H1 (cell line): Measurements from ENCODE around the gene CIAO3. TPM values are rescaled to one million over a fixed set of nuclear protein-coding genes. Genes with fewer than 3 reads are reported as not detected.

Experiments
- CTCF ChIA-PET: fragments of 300-600 bp; sonication (Branson Sonifier 250); formaldehyde crosslinking; loops from one replicate; lab custom pipeline; 2021; ENCODE audit not compliant: partially characterized antibody; lab: Charles Lee
- POLR2A ChIA-PET: fragments of 300-600 bp; sonication (Branson Sonifier 250); formaldehyde crosslinking; loops from one replicate; lab custom pipeline; 2021; ENCODE audit warnings: inconsistent platforms; ENCODE audit not compliant: partially characterized antibody; lab: Charles Lee
- DNase-seq, 2 experiments: peaks; one replicate each; pipeline versions ENCODE4 v3.0.0 to v3.0.0-alpha.2; 2010 to 2022; ENCODE audit warnings: low spot score in 2 of 2, low read depth in 1 of 2, mixed read lengths in 1 of 2
- FAIRE-seq: peaks from 2 replicates; lab custom pipeline; 2011; peaks lifted over from hg19 to GRCh38; lab: Jason Lieb, UNC
- H2AFZ ChIP-seq: 2 replicates; pipeline ENCODE4 v1.8.1; 2012; ENCODE audit warnings: low read length, inconsistent platforms
- H2AK5ac ChIP-seq: 2 replicates; pipeline ENCODE4 v1.6.1; 2013; ENCODE audit warnings: low read depth, low read length
- H2BK120ac ChIP-seq: replicated peaks from 2 replicates; pipeline ENCODE3; 2013; ENCODE audit warnings: low read depth, low read length, inconsistent platforms
- H2BK12ac ChIP-seq: 2 replicates; pipeline ENCODE4 v1.6.1; 2013; ENCODE audit warnings: low read depth, low read length
- H2BK15ac ChIP-seq: 2 replicates; pipeline ENCODE4 v1.6.1; 2013; ENCODE audit warnings: low read length
- H2BK20ac ChIP-seq: 2 replicates; pipeline ENCODE4 v1.6.1; 2013; ENCODE audit warnings: low read length
- H2BK5ac ChIP-seq: 2 replicates; pipeline ENCODE4 v1.6.1; 2013; ENCODE audit warnings: low read depth, low read length
- H3K14ac ChIP-seq: 2 replicates; pipeline ENCODE4 v1.6.1; 2013; ENCODE audit warnings: inconsistent platforms; ENCODE audit not compliant: insufficient read length
- H3K18ac ChIP-seq: 2 replicates; pipeline ENCODE4 v1.6.1; 2013; ENCODE audit warnings: low read length; ENCODE audit errors: extremely low read depth
- H3K23ac ChIP-seq: 2 replicates; pipeline ENCODE4 v1.6.1; 2013; ENCODE audit warnings: inconsistent platforms; ENCODE audit not compliant: insufficient read length
- H3K23me2 ChIP-seq: 2 replicates; pipeline ENCODE4 v1.6.1; 2013; ENCODE audit warnings: low read depth, low read length
- H3K27ac ChIP-seq: 2 replicates; pipeline ENCODE4 v1.6.1; 2011; ENCODE audit warnings: low read depth, low read length, inconsistent platforms
- H3K27me3 ChIP-seq, 4 experiments: replicated peaks in 1 of 4; 1 replicate in 1 of 4; 2 replicates in 3 of 4; pipeline versions ENCODE4 v1.6.1 to v1.8.1; 2011 to 2013; ENCODE audit warnings: low read length in 3 of 4, mild to moderate bottlenecking in 3 of 4, inconsistent platforms in 2 of 4, mixed read lengths in 2 of 4, moderate library complexity in 1 of 4; ENCODE audit not compliant: control insufficient read depth in 3 of 4, insufficient read depth in 3 of 4; ENCODE audit errors: extremely low read depth in 1 of 4
- H3K36me3 ChIP-seq, 4 experiments: 2 replicates each; pipeline versions ENCODE4 v1.6.1 to v1.8.1; 2011 to 2013; ENCODE audit warnings: mild to moderate bottlenecking in 4 of 4, low read length in 3 of 4, moderate library complexity in 2 of 4, control low read depth in 1 of 4, inconsistent platforms in 1 of 4; ENCODE audit not compliant: insufficient read depth in 4 of 4, control insufficient read depth in 2 of 4
- H3K4ac ChIP-seq: replicated peaks from 2 replicates; pipeline ENCODE3; 2013; ENCODE audit warnings: low read length, low read depth, mixed read lengths, inconsistent platforms; ENCODE audit not compliant: insufficient read length
- H3K4me1 ChIP-seq, 4 experiments: replicated peaks in 1 of 4; 1 replicate in 1 of 4; 2 replicates in 3 of 4; pipeline versions ENCODE4 v1.6.1 to v1.8.1; 2011 to 2013; ENCODE audit warnings: low read length in 3 of 4, inconsistent platforms in 2 of 4, mixed read lengths in 1 of 4; ENCODE audit not compliant: insufficient read depth in 4 of 4, control insufficient read depth in 3 of 4
- H3K4me2 ChIP-seq, 2 experiments: 2 replicates each; pipeline versions ENCODE4 v1.6.1 to v1.8.1; 2011 to 2013; ENCODE audit warnings: low read depth in 2 of 2, low read length in 2 of 2, control low read depth in 1 of 2, inconsistent platforms in 1 of 2, mild to moderate bottlenecking in 1 of 2; ENCODE audit not compliant: insufficient read depth in 1 of 2
- H3K4me3 ChIP-seq, 4 experiments: fragments of 200-600, 300-600 bp in 1 of 4; sonication (generic), shearing (Covaris generic), sonication (Bioruptor Twin) in 1 of 4; 2 replicates each; pipeline versions ENCODE4 v1.5.1 to v1.8.1; 2011 to 2016; ENCODE audit warnings: low read length in 4 of 4, low read depth in 3 of 4, control low read depth in 2 of 4, inconsistent platforms in 2 of 4, mild to moderate bottlenecking in 2 of 4, mixed read lengths in 1 of 4, moderate library complexity in 1 of 4; ENCODE audit not compliant: insufficient read depth in 2 of 4; ENCODE audit errors: extremely low read depth in 1 of 4
- H3K56ac ChIP-seq: replicated peaks from 2 replicates; pipeline ENCODE3; 2013; ENCODE audit warnings: low read depth, mild to moderate bottlenecking, mixed read lengths, low read length, inconsistent platforms; ENCODE audit not compliant: insufficient read length
- H3K79me1 ChIP-seq: 2 replicates; pipeline ENCODE4 v1.6.1; 2013; ENCODE audit warnings: low read depth, low read length, control low read depth
- H3K79me2 ChIP-seq, 2 experiments: 2 replicates each; pipeline versions ENCODE4 v1.6.1 to v1.8.1; 2012 to 2013; ENCODE audit warnings: low read length in 2 of 2, mild to moderate bottlenecking in 2 of 2, inconsistent platforms in 1 of 2; ENCODE audit not compliant: insufficient read depth in 2 of 2, control insufficient read depth in 1 of 2
- H3K9ac ChIP-seq, 4 experiments: replicated peaks in 1 of 4; 1 replicate in 1 of 4; 2 replicates in 3 of 4; pipeline versions ENCODE4 v1.6.1 to v1.8.1; 2011 to 2013; ENCODE audit warnings: low read depth in 3 of 4, low read length in 3 of 4, control low read depth in 2 of 4, mild to moderate bottlenecking in 2 of 4, moderate library complexity in 2 of 4, inconsistent platforms in 1 of 4; ENCODE audit errors: extremely low read depth in 1 of 4
- H3K9me3 ChIP-seq, 2 experiments: 2 replicates each; pipeline versions ENCODE4 v1.6.1 to v1.8.1; 2012 to 2013; ENCODE audit warnings: mild to moderate bottlenecking in 2 of 2, moderate library complexity in 2 of 2, control low read depth in 1 of 2, inconsistent platforms in 1 of 2, low read depth in 1 of 2, low read length in 1 of 2, mixed read lengths in 1 of 2; ENCODE audit not compliant: insufficient read depth in 2 of 2
- H4K20me1 ChIP-seq, 2 experiments: replicated peaks in 1 of 2; 2 replicates each; pipeline versions ENCODE3 to v1.8.1; 2011 to 2013; ENCODE audit warnings: inconsistent platforms in 2 of 2, low read length in 2 of 2, mild to moderate bottlenecking in 1 of 2; ENCODE audit not compliant: insufficient read depth in 2 of 2, control insufficient read depth in 1 of 2
- H4K5ac ChIP-seq: 2 replicates; pipeline ENCODE4 v1.6.1; 2013; ENCODE audit warnings: low read length, low read depth, mixed read lengths, inconsistent platforms; ENCODE audit not compliant: insufficient read length
- H4K8ac ChIP-seq: 2 replicates; pipeline ENCODE4 v1.8.0; 2013; ENCODE audit warnings: mild to moderate bottlenecking, moderate library complexity, low read length, inconsistent platforms; ENCODE audit not compliant: insufficient read depth; ENCODE audit errors: extremely low read depth
- H4K91ac ChIP-seq: replicated peaks from 2 replicates; pipeline ENCODE3; 2013; ENCODE audit warnings: low read length, mixed read lengths, inconsistent platforms; ENCODE audit not compliant: insufficient read length
- CEBPB ChIP-seq: IDR thresholded peaks from 2 replicates; pipeline ENCODE4 v1.6.1; 2012; ENCODE audit warnings: low read depth, low read length
- POLR2AphosphoS5 ChIP-seq: IDR thresholded peaks from 2 replicates; pipeline ENCODE4 v1.6.1; 2011; ENCODE audit warnings: low read depth, low read length
- RNF2 ChIP-seq: fragments of 200-900, 300-1000 bp; sonication (generic); IDR thresholded peaks from 2 replicates; pipeline ENCODE4 v1.7.1; 2016; ENCODE audit warnings: borderline replicate concordance, low read depth, mild to moderate bottlenecking, antibody characterized with exemption, low read length; ENCODE audit not compliant: poor library complexity, severe bottlenecking; ENCODE audit errors: missing control alignments
- SAP30 ChIP-seq: fragments of 300-600 bp; sonication (generic); IDR thresholded peaks from 2 replicates; pipeline ENCODE4 v1.7.1; 2012; ENCODE audit warnings: low read length, moderate library complexity, mild to moderate bottlenecking, inconsistent platforms; ENCODE audit not compliant: insufficient read depth, insufficient replicate concordance
- SIX5 ChIP-seq: IDR thresholded peaks from 2 replicates; pipeline ENCODE4 v1.6.1; 2011; ENCODE audit warnings: mild to moderate bottlenecking, low read depth, low read length
- SRF ChIP-seq: IDR thresholded peaks from 2 replicates; pipeline ENCODE4 v1.6.1; 2011; ENCODE audit warnings: mild to moderate bottlenecking, low read depth, low read length, moderate library complexity
- TAF7 ChIP-seq: optimal IDR thresholded peaks from 2 replicates; pipeline ENCODE3; 2011; ENCODE audit warnings: low read depth, mild to moderate bottlenecking, inconsistent platforms, low read length, moderate library complexity, borderline replicate concordance
- TCF12 ChIP-seq: IDR thresholded peaks from 2 replicates; pipeline ENCODE4 v1.6.1; 2011; ENCODE audit warnings: low read depth, mild to moderate bottlenecking, low read length
- WGBS, 2 experiments: shearing (Covaris generic) in 1 of 2; methylation state at CpG; one replicate each; pipeline versions ENCODE4 v1.1.6 to v1.1.7; 2013 to 2015; ENCODE audit warnings: low lambda C conversion rate in 2 of 2, mixed read lengths in 2 of 2, inconsistent platforms in 1 of 2, low coverage in 1 of 2, missing lambda C conversion rate in 1 of 2; ENCODE audit not compliant: insufficient replicate concordance in 2 of 2, insufficient coverage in 1 of 2, insufficient read length in 1 of 2; ENCODE audit errors: extremely low coverage in 1 of 2, missing lambda C conversion rate in 1 of 2; 5-methylcytosine and 5-hydroxymethylcytosine counted together
- polyA plus RNA-seq, 7 experiments: library from polyadenylated mRNA; depleted of rRNA in 3 of 7; stranded (reverse) in 5 of 7; unstranded in 2 of 7; fragments of >200 nt in 5 of 7; fragments of 200-250 nt in 2 of 7; gene quantifications; 1 replicate in 5 of 7; 2 replicates in 1 of 7; 4 replicates in 1 of 7; pipeline versions ENCODE4 v1.2.1 to v1.2.3, GENCODE V29; 2011 to 2013; ENCODE audit warnings: missing spikeins in 2 of 7, mixed read lengths in 2 of 7
- total RNA-seq: library from RNA; stranded (reverse); fragmentation: NEBNext Ultra II Directional; extraction: Animal tissue kit (Norgen Biotek cat#: 25700); gene quantifications from 2 replicates; pipeline ENCODE4 v1.2.1, GENCODE V29; 2021
- TF ChIP-seq, protein P1 (sequence below): IDR thresholded peaks from 2 replicates; pipeline ENCODE4 v1.6.1; 2011; ENCODE audit warnings: low read depth, mild to moderate bottlenecking, low read length; ENCODE audit not compliant: insufficient read depth

CIAO3 gene
- total and polyA plus RNA-seq, 2 of the 8 experiments (the other 6 are each of a cell fraction or from before 2014, with no cell fraction given): 20.0 to 20.4 TPM

DNA sequence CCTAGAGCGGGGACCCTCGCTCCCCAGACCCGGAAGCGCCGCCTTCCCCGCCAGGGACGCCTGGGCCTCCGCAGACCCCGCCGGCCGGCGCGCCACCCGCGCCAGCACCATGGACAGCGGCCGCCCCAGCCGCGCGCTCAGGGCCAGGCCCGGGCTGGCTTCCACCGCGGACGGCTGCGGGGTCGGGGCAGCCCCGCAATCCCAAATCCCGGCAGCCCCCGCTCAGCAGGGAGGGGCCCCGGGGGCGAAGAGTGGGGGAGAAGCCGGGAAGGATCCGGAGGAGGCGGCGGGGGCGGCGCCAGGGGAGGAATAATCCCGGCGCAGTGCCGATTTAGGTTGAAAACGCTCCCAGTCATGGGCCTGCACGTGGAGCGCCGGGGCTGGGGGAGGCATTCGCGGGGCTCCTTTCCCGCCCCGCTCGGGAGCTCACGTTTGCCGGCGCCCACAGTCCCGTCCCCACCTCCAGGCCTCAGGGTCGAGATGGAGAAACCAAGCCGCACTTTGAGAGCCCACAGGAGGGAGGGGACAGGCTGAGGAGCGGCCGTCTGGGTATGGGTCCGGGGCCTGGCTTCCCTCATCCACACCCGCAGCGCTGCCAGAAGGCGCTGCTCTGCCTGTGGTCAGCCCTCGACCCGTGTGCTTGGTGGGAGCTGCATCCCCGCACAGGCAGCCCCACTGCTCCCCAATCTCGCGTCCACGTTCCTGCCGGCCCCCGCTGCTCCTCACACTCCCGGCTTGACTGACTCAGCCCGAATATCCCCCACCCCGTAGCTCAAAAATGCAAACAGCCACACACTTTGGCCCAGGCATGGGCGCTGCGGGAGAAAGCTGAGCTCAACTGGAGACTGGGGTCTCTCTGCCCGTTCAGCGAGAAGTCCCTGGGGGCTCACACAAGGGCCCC lies 39.9 kb downstream of the CIAO3 start:
- Histone ChIP-seq H3K79me2 (no peaks in the 10 kb centered on the region), H3K36me3 (no peaks in the 10 kb centered on the region), H3K79me1 (no peaks in the 10 kb centered on the region), H3K4me2 (peak overlapping the region; percentile 33 to 45; a peak in 3 of 4 replicates), H2BK12ac (no peak overlapping the region), H4K8ac (no peak overlapping the region), H3K23me2 (peaks cover 3% of the 10 kb centered on the region; the same call in 1 of the 2 replicates), H4K5ac (no peak overlapping the region), H3K23ac (no peak overlapping the region), H3K4ac (no peak overlapping the region), H2AK5ac (no peak overlapping the region), H2AFZ (no peak overlapping the region), H3K56ac (no peak overlapping the region), H3K18ac (no peak overlapping the region), H2BK5ac (no peak overlapping the region), H3K27ac (no peak overlapping the region), H2BK20ac (no peak overlapping the region), H3K4me3 (peak overlapping the region in 1 of 4 experiments; percentile 33; a peak in 2 of 8 replicates), H4K91ac (no peak overlapping the region), H3K9ac (no peak overlapping the region; a peak in 1 of 7 replicates), H3K27me3 (peaks cover 45 to 80% (median 72%) of the 10 kb centered on the region in 4 experiments), H4K20me1 (peaks cover 6 to 26% of the 10 kb centered on the region in 2 experiments), H3K9me3 (no peaks in the 10 kb centered on the region), H3K14ac (no peak overlapping the region), H2BK120ac (no peak overlapping the region), H2BK15ac (no peak overlapping the region), H3K4me1 (peaks cover 0 to 6% (median 1%) of the 10 kb centered on the region in 4 experiments; a peak in 3 of 7 replicates)
- POLR2A ChIA-PET: interaction anchor here (1.5 to 4.5 kb wide), 3 partner anchors 11 to 21 kb away, joined by 6 to 30 read pairs (median 12); partner anchors contain the start of genes ANTKMT and WDR24
- CTCF ChIA-PET: interaction anchor here (0.9 to 33.4 kb wide), 4 partner anchors 12 to 35 kb away, joined by 4 to 977 read pairs (median 30); partner anchors contain the start of genes ANTKMT, CCDC78, CIAO3 and HAGHL
- 20% methylated on average over 44 of the region's 76 CpGs; no CpG with 5 or more reads in 1 of the 2 experiments for WGBS, 2 experiments
- FAIRE-seq: no peak
- peak in 1 of 2 experiments; percentile 92 for DNase-seq
- TF ChIP-seq POLR2AphosphoS5 (no peak), CEBPB (no peak), TCF12 (no peak), SRF (no peak), TAF7 (peak; percentile 32), SAP30 (no peak), SIX5 (no peak), RNF2 (no peak)
- TF ChIP-seq, protein P1, sequence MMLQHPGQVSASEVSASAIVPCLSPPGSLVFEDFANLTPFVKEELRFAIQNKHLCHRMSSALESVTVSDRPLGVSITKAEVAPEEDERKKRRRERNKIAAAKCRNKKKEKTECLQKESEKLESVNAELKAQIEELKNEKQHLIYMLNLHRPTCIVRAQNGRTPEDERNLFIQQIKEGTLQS: no peak
